Upper lobe of left lung (tissue), 6 donors: ENCODE data around the gene ANKRD63. TPM values are rescaled to one million over a fixed set of nuclear protein-coding genes. Genes with fewer than 3 reads are reported as not detected.

Experiments
- ATAC-seq, 2 donors: fragments of 200-7000 bp; cut with Tn5 transposase; one replicate each; pipeline ENCODE4 v1.9.1; 2022; ENCODE audit warnings: mild to moderate bottlenecking in 2 of 2, moderate library complexity in 2 of 2; ENCODE audit not compliant: low FRiP score in 2 of 2
- DNase-seq, 2 donors: peaks; one replicate each; pipeline ENCODE4 v3.0.0-alpha.2; 2019 to 2020
- H3K27ac ChIP-seq, 4 donors: fragments of 200-600 bp; sonication (generic); one replicate each; pipeline ENCODE4 v1.5.1; 2016 to 2019
- H3K27me3 ChIP-seq, 4 donors: fragments of 200-600 bp; sonication (generic); one replicate each; pipeline ENCODE4 v1.5.1; 2017 to 2019
- H3K36me3 ChIP-seq, 4 donors: fragments of 200-600 bp; sonication (generic); one replicate each; pipeline ENCODE4 v1.5.1; 2016 to 2019
- H3K4me1 ChIP-seq, 4 donors: fragments of 200-600 bp; sonication (generic); one replicate each; pipeline ENCODE4 v1.5.1; 2018 to 2019
- H3K4me3 ChIP-seq, 4 donors: fragments of 200-600 bp; sonication (generic); one replicate each; pipeline ENCODE4 v1.5.1; 2017 to 2019; ENCODE audit warnings: mild to moderate bottlenecking in 2 of 4, moderate library complexity in 1 of 4
- H3K9me3 ChIP-seq, 4 donors: fragments of 200-600 bp; sonication (generic); one replicate each; pipeline ENCODE4 v1.5.1; 2018 to 2019
- CTCF ChIP-seq, 6 experiments: fragments of 450-650 bp in 4 of 6; fragments of 200-600 bp in 2 of 6; sonication (generic) in 2 of 6; IDR thresholded peaks; one replicate each; pipeline ENCODE4 v1.5.1; 2016 to 2019; ENCODE audit warnings: antibody characterized with exemption in 6 of 6
- EP300 ChIP-seq, 4 donors: sonication (generic); formaldehyde crosslinking; IDR thresholded peaks; one replicate each; pipeline ENCODE4 v1.5.1; 2017; ENCODE audit warnings: antibody characterized with exemption in 4 of 4, control low read depth in 2 of 4
- POLR2A ChIP-seq, 4 donors: fragments of 450-650 bp; IDR thresholded peaks; one replicate each; pipeline ENCODE4 v1.5.1; 2016 to 2017; ENCODE audit warnings: antibody characterized with exemption in 4 of 4, mild to moderate bottlenecking in 2 of 4
- POLR2AphosphoS5 ChIP-seq, 2 donors: sonication (generic); formaldehyde crosslinking; IDR thresholded peaks; one replicate each; pipeline ENCODE4 v1.5.1; 2017; ENCODE audit warnings: antibody characterized with exemption in 2 of 2
- WGBS, 2 donors: methylation state at CpG; one replicate each; pipeline ENCODE4 v1.1.5; 2017 to 2018; 5-methylcytosine and 5-hydroxymethylcytosine counted together
- total RNA-seq, 6 donors: library from RNA; depleted of rRNA in 4 of 6; stranded (reverse); fragments of >200 nt in 4 of 6; gene quantifications; one replicate each; pipeline versions ENCODE4 v1.1.0 to v1.2.1, GENCODE V29; 2016 to 2021
- donor health status: DM: no; HTN: no; CAD: no; lungs with moderate emphysema.
- donor health status: DM: no; HTN: yes; CAD: no; lungs with severe emphysema.

ANKRD63 gene
- total RNA-seq, 6 donors from 2014 or later = 5.2 TPM; not detected in 5

GRCh38 chr15:40316931-40317330, 34.1 kb upstream of the ANKRD63 start:
- no peak for TF ChIP-seq EP300 (IDR thresholded peaks at IDR 0.05)
- TF ChIP-seq POLR2A (IDR thresholded peaks at IDR 0.05) = no peak
- TF ChIP-seq CTCF (IDR thresholded peaks at IDR 0.05) = no peak
- TF ChIP-seq POLR2AphosphoS5 (IDR thresholded peaks at IDR 0.05) = no peak
- Histone ChIP-seq H3K27me3 (no peaks in the 10 kb centered on the region), H3K27ac (no peak overlapping the region), H3K9me3 (no peaks in the 10 kb centered on the region), H3K4me1 (peaks cover 8 to 18% (median 9%) of the 10 kb centered on the region in 4 donors), H3K36me3 (no peaks in the 10 kb centered on the region), H3K4me3 (no peak overlapping the region)
- DNase-seq = no peak
- ATAC-seq = no peak
- WGBS, 2 donors = 83 to 96% methylated on average over 3 of the region's 3 CpGs

GRCh38 chr15:40314723-40315276, 31.9 kb upstream of the ANKRD63 start:
- no peak for TF ChIP-seq EP300 (IDR thresholded peaks at IDR 0.05)
- TF ChIP-seq POLR2AphosphoS5 (IDR thresholded peaks at IDR 0.05) = no peak
- no peak for TF ChIP-seq POLR2A (IDR thresholded peaks at IDR 0.05)
- TF ChIP-seq CTCF (IDR thresholded peaks at IDR 0.05) = no peak
- DNase-seq (no peak), ATAC-seq (no peak)
- 59 to 61% methylated on average over 4 of the region's 4 CpGs for WGBS, 2 donors
- Histone ChIP-seq H3K36me3 (no peaks in the 10 kb centered on the region), H3K9me3 (no peaks in the 10 kb centered on the region), H3K4me3 (no peak overlapping the region), H3K27me3 (no peaks in the 10 kb centered on the region), H3K27ac (no peak overlapping the region), H3K4me1 (peaks cover 8 to 15% (median 9%) of the 10 kb centered on the region in 4 donors)

GRCh38 chr15:40313531-40314398, 30.9 kb upstream of the ANKRD63 start:
- DNase-seq = peak in 1 of 2 donors; percentile 88
- Histone ChIP-seq H3K27me3 (no peaks in the 10 kb centered on the region), H3K27ac (no peak overlapping the region), H3K9me3 (no peaks in the 10 kb centered on the region), H3K4me1 (peaks cover 15 to 25% (median 19%) of the 10 kb centered on the region in 4 donors), H3K36me3 (no peaks in the 10 kb centered on the region), H3K4me3 (no peak overlapping the region)
- TF ChIP-seq EP300 (IDR thresholded peaks at IDR 0.05) (no peak), POLR2A (IDR thresholded peaks at IDR 0.05) (no peak), POLR2AphosphoS5 (IDR thresholded peaks at IDR 0.05) (no peak), CTCF (IDR thresholded peaks at IDR 0.05) (no peak)
- WGBS, 2 donors = 32 to 35% methylated on average over 10 of the region's 10 CpGs
- peak; percentile 53 to 68 for ATAC-seq

- WGBS, 2 donors = 91 to 94% methylated on average over 9 to 10 of the region's 10 CpGs
- DNase-seq (no peak), ATAC-seq (no peak)
- Histone ChIP-seq H3K4me3 (no peak overlapping the region), H3K4me1 (peaks cover 20 to 36% (median 26%) of the 10 kb centered on the region in 4 donors), H3K36me3 (no peaks in the 10 kb centered on the region), H3K27me3 (no peaks in the 10 kb centered on the region), H3K27ac (no peak overlapping the region), H3K9me3 (no peaks in the 10 kb centered on the region)
- TF ChIP-seq CTCF (IDR thresholded peaks at IDR 0.05) = no peak
- TF ChIP-seq POLR2AphosphoS5 (IDR thresholded peaks at IDR 0.05) = no peak
- TF ChIP-seq EP300 (IDR thresholded peaks at IDR 0.05) = no peak
- TF ChIP-seq POLR2A (IDR thresholded peaks at IDR 0.05) = no peak
Measured at GRCh38 chr15:40312370-40313158, 29.7 kb upstream of the ANKRD63 start.
